GM12864 (cell line): ENCODE measurements around the gene UNC13C.
A peak's percentile ranks its signal among the peaks of the same experiment; 100 is the strongest.

ENCODE experiments used
- DNase-seq: peaks from one replicate; pipeline ENCODE4 v3.0.0-alpha.2; 2011; ENCODE audit warnings: low read depth
- H3K4me3 ChIP-seq: 2 replicates; pipeline ENCODE4 v1.5.1; 2011; ENCODE audit warnings: mild to moderate bottlenecking, low read depth, low read length, control low read depth
- TF ChIP-seq, protein P1 (sequence below): IDR thresholded peaks from 2 replicates; pipeline ENCODE4 v1.5.1; 2011; ENCODE audit warnings: low read depth, mild to moderate bottlenecking, moderate library complexity, low read length, control low read depth, inconsistent platforms; ENCODE audit errors: missing control alignments

The UNC13C gene

DNA sequence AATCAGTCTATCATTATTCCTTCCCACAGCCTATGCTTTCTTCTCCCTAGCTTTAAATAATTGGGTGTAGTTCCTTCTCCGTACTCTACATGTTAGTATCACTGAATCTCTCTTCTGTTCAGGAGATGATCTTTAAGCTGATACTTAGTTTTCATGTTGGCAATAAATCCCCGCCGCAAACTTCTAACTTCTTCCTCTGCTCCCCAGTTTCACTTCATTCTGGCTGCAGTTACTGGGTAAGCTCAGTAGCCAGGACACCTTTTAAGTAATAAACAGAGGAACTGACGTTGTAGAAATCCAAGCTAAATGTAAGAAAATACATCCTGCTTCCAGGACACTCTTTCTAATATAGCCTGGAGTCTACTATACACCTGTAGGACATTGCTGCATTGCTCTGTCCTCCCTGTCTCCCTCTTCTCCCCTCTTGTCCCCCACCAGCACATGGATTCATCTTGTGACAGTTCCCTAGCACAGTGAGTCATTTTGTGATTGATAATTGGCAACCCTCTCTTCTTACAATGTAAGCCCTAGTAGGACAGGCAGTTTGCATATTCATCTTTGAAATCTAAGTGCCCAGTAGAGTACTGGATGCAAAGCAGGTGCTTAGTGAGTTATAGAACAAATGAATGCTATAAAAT is 598.2 kb downstream of the UNC13C start:
- DNase-seq: no peak
- TF ChIP-seq, protein P1, sequence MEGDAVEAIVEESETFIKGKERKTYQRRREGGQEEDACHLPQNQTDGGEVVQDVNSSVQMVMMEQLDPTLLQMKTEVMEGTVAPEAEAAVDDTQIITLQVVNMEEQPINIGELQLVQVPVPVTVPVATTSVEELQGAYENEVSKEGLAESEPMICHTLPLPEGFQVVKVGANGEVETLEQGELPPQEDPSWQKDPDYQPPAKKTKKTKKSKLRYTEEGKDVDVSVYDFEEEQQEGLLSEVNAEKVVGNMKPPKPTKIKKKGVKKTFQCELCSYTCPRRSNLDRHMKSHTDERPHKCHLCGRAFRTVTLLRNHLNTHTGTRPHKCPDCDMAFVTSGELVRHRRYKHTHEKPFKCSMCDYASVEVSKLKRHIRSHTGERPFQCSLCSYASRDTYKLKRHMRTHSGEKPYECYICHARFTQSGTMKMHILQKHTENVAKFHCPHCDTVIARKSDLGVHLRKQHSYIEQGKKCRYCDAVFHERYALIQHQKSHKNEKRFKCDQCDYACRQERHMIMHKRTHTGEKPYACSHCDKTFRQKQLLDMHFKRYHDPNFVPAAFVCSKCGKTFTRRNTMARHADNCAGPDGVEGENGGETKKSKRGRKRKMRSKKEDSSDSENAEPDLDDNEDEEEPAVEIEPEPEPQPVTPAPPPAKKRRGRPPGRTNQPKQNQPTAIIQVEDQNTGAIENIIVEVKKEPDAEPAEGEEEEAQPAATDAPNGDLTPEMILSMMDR: no peak
- H3K4me3 ChIP-seq: no peak overlapping the region

DNA sequence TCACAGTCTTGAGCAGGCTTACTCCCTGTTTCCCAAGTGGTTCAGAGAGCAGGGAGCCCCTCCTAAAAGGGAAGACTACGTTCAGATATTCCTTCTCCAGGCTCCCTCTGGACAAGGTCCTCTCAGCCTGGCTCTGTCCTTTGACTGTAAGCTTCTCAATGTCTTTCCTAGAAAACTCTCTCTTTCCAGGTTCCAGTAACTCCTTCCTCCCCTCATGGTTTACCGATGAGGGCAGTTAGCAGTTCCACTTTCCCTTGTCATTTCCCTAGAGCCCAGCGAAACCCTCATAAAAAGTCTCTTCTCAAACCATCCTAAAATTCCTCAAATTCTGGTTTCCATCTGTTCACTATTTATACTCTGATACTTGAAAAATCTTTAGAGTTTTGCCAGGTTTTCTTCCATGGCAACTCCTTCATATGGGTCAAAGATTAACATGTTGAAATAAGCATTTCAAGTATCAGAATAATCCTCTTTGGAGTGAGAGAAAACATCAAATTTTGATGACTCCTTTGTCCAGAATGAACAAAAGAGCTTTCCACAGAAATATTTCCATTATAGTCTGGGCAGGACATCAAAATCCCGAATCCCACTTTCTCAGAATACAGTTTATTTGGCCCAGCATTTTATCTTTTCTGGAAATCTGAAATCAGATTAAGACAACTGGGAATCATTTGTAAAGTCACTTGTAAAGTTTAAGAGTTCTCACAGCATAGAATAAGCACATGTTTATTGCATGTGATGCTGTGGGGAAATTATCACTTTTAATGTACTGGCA is 599.4 kb downstream of the UNC13C start:
- H3K4me3 ChIP-seq: no peak overlapping the region
- no peak for DNase-seq
- TF ChIP-seq, protein P1: no peak

GRCh38 chr15:54579855-54580254 is 601.6 kb downstream of the UNC13C start:
- TF ChIP-seq, protein P1: no peak
- no peak overlapping the region for H3K4me3 ChIP-seq
- no peak for DNase-seq

GRCh38 chr15:54580643-54581042 is 602.4 kb downstream of the UNC13C start:
- DNase-seq: no peak
- TF ChIP-seq, protein P1: no peak
- H3K4me3 ChIP-seq: no peak overlapping the region

DNA sequence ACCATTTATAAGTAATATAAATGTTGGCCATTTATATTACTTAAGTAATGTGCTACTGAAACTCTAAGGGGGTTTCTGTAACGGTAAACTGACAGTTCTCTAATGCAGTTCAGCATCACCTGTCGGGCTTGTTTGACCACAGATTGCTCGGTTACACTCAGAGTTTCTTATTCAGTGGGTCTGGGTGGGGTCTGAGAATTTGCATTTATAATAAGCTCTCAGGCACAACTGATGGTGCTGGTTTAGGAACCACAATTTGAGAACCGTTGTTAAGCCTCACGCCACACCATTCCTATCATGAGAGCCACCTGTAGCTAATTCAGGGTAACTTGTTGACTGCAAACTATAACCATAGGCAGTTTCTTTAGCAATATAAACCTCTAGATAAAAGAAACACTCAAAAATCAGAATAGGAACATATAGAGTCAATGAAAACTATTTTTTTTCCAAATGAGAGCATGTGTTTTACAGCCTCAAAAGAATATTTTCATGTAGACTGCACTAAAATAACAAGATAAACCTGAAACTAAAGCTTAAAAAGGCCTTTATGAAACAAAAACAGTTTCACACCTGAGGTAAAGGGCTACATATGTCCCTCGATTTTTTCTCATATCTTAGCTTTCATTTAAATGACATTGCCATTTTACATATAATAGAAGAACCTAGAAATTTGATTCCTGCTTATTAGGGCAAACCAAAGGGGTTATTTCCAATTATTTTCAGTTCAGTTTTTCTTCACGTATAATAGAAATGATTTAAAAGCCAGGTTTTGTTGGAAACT is 604.8 kb downstream of the UNC13C start:
- no peak overlapping the region for H3K4me3 ChIP-seq
- peak; percentile 70 for DNase-seq
- TF ChIP-seq, protein P1: no peak

- H3K4me3 ChIP-seq: no peak overlapping the region
- DNase-seq: no peak
- TF ChIP-seq, protein P1: no peak
Measured at GRCh38 chr15:54585063-54585462, 606.8 kb downstream of the UNC13C start.
